HCT116 (cell line): ENCODE data around the gene EIF2A. TPM values are rescaled to one million over a fixed set of nuclear protein-coding genes. Genes with fewer than 3 reads are reported as not detected.

Source experiments
- ATAC-seq: fragments of 200-7000 bp; cut with Tn5 transposase; 2 replicates; pipeline ENCODE4 v1.9.1; 2020; ENCODE audit warnings: mild to moderate bottlenecking, moderate library complexity
- BruUV-seq: library from RNA; stranded (reverse); fragments of 400-500 nt; replicated peaks from 2 replicates; lab custom pipeline; 2021; lab: Mats Ljungman, UMichigan
- CTCF ChIA-PET: fragments of 300-600 bp; sonication (Branson Sonifier 250); formaldehyde crosslinking; loops from one replicate; lab custom pipeline; 2021; ENCODE audit warnings: antibody characterized with exemption; lab: Charles Lee
- POLR2A ChIA-PET: fragments of 300-600, 350-600 bp; sonication (Branson Sonifier 250); formaldehyde crosslinking; loops from one replicate; lab custom pipeline; 2021; ENCODE audit warnings: antibody characterized with exemption; lab: Charles Lee
- RAD21 ChIA-PET, 2 experiments: fragments of 300-600 bp; sonication (Branson Sonifier 250); formaldehyde crosslinking; loops; one replicate each; lab custom pipeline; 2023; ENCODE audit warnings: low total read pairs in 2 of 2; ENCODE audit not compliant: uncharacterized antibody in 2 of 2, unreplicated experiment in 2 of 2, low non-redundant PET in 1 of 2; lab: Charles Lee
- DNase-seq: peaks from one replicate; pipeline ENCODE4 v3.0.0-alpha.2; 2010; ENCODE audit warnings: low read depth, low spot score
- H2AFZ ChIP-seq: fragments of 200-600 bp; shearing (Covaris generic), sonication (generic); 2 replicates; pipeline ENCODE4 v1.6.1; 2017; ENCODE audit warnings: low read depth, mixed run types, mixed read lengths, antibody characterized with exemption, low read length; ENCODE audit not compliant: poor library complexity, severe bottlenecking
- H3K27ac ChIP-seq: 2 replicates; pipeline ENCODE4 v1.5.1; 2012; ENCODE audit warnings: low read depth, low read length
- H3K27me3 ChIP-seq: fragments of 200-600 bp; sonication (generic); 2 replicates; pipeline ENCODE4 v1.6.1; 2016; ENCODE audit warnings: mixed run types, low read length, mixed read lengths; ENCODE audit not compliant: insufficient read depth
- H3K36me3 ChIP-seq, 2 experiments: fragments of 200-500 bp in 1 of 2; fragments of 200-600 bp in 1 of 2; sonication (Bioruptor generic) in 1 of 2; sonication (generic) in 1 of 2; 2 replicates each; pipeline versions ENCODE4 v1.5.1 to v1.6.1; 2014 to 2016; ENCODE audit warnings: low read length in 2 of 2, inconsistent platforms in 1 of 2, mixed read lengths in 1 of 2, mixed run types in 1 of 2; ENCODE audit not compliant: insufficient read depth in 2 of 2, control insufficient read depth in 1 of 2
- H3K4me1 ChIP-seq, 2 experiments: fragments of 200-600 bp in 1 of 2; sonication (generic) in 1 of 2; 2 replicates each; pipeline versions ENCODE4 v1.5.1 to v1.6.1; 2012 to 2017; ENCODE audit warnings: low read length in 2 of 2, inconsistent platforms in 1 of 2, mild to moderate bottlenecking in 1 of 2, mixed read lengths in 1 of 2, mixed run types in 1 of 2, moderate library complexity in 1 of 2; ENCODE audit not compliant: insufficient read depth in 2 of 2, control insufficient read depth in 1 of 2
- H3K4me2 ChIP-seq: fragments of 200-600 bp; sonication (generic); 2 replicates; pipeline ENCODE4 v1.6.1; 2017; ENCODE audit warnings: mixed run types, low read length, mixed read lengths
- H3K4me3 ChIP-seq, 2 experiments: fragments of 200-600 bp in 1 of 2; sonication (generic) in 1 of 2; replicated peaks in 1 of 2; 2 replicates each; pipeline ENCODE4 v1.5.1; 2011 to 2016; ENCODE audit warnings: low read length in 2 of 2, control low read depth in 1 of 2, low read depth in 1 of 2, mild to moderate bottlenecking in 1 of 2, mixed read lengths in 1 of 2, mixed run types in 1 of 2
- H3K79me2 ChIP-seq: fragments of 200-600 bp; sonication (generic); 2 replicates; pipeline ENCODE4 v1.6.1; 2017; ENCODE audit warnings: mild to moderate bottlenecking, mixed run types, low read length, moderate library complexity, mixed read lengths; ENCODE audit not compliant: insufficient read depth
- H3K9ac ChIP-seq: fragments of 200-600 bp; sonication (generic); 2 replicates; pipeline ENCODE4 v1.6.1; 2016; ENCODE audit warnings: low read length, mixed read lengths
- H3K9me2 ChIP-seq: fragments of 200-600 bp; sonication (generic), shearing (Covaris generic); 2 replicates; pipeline ENCODE4 v1.6.1; 2017; ENCODE audit warnings: mixed run types, mild to moderate bottlenecking, moderate library complexity; ENCODE audit not compliant: insufficient read depth
- H3K9me3 ChIP-seq, 2 experiments: fragments of 200-500 bp in 1 of 2; fragments of 200-600 bp in 1 of 2; sonication (Bioruptor generic) in 1 of 2; sonication (generic) in 1 of 2; 2 replicates each; pipeline ENCODE4 v1.6.1; 2014 to 2017; ENCODE audit warnings: low read length in 2 of 2, mixed read lengths in 2 of 2, inconsistent platforms in 1 of 2, low read depth in 1 of 2, mild to moderate bottlenecking in 1 of 2, mixed run types in 1 of 2, moderate library complexity in 1 of 2; ENCODE audit not compliant: control insufficient read depth in 1 of 2, insufficient read depth in 1 of 2
- H4K20me1 ChIP-seq: fragments of 200-600 bp; sonication (generic), shearing (Covaris generic); 2 replicates; pipeline ENCODE4 v1.6.1; 2017; ENCODE audit warnings: mixed run types, mild to moderate bottlenecking, moderate library complexity; ENCODE audit not compliant: insufficient read depth
- CEBPB ChIP-seq: IDR thresholded peaks from 2 replicates; pipeline ENCODE4 v1.6.1; 2012; ENCODE audit warnings: low read depth
- CTCF ChIP-seq, 3 experiments: fragments of 200-600 bp in 1 of 3; sonication (generic) in 1 of 3; IDR thresholded peaks in 2 of 3; conservative IDR thresholded peaks in 1 of 3; 2 replicates each; pipeline ENCODE4 v1.5.1; 2012 to 2017; ENCODE audit warnings: low read depth in 2 of 3, low read length in 2 of 3, antibody characterized with exemption in 1 of 3, borderline replicate concordance in 1 of 3, control low read depth in 1 of 3, mild to moderate bottlenecking in 1 of 3, mixed read lengths in 1 of 3, mixed run types in 1 of 3, moderate library complexity in 1 of 3; ENCODE audit not compliant: insufficient read depth in 1 of 3
- EZH2 ChIP-seq: fragments of 200-600 bp; sonication (generic); IDR thresholded peaks from 2 replicates; pipeline ENCODE4 v1.6.1; 2017; ENCODE audit warnings: antibody characterized with exemption, mixed run types
- EZH2phosphoT487 ChIP-seq: fragments of 200-600 bp; IDR thresholded peaks from 2 replicates; pipeline ENCODE4 v1.6.1; 2018; ENCODE audit warnings: antibody characterized with exemption, borderline replicate concordance
- POLR2A ChIP-seq: IDR thresholded peaks from 2 replicates; pipeline ENCODE4 v1.7.0; 2011; ENCODE audit warnings: borderline replicate concordance; ENCODE audit not compliant: insufficient read depth, insufficient read length; ENCODE audit errors: extremely low read depth
- RAD21 ChIP-seq: IDR thresholded peaks from 2 replicates; pipeline ENCODE4 v1.6.1; 2012; ENCODE audit warnings: low read depth, mild to moderate bottlenecking
- SIN3A ChIP-seq: IDR thresholded peaks from 2 replicates; pipeline ENCODE4 v1.6.1; 2012; ENCODE audit warnings: low read depth
- SRF ChIP-seq: IDR thresholded peaks from 2 replicates; pipeline ENCODE4 v1.6.1; 2012; ENCODE audit warnings: low read depth
- ZNF274 ChIP-seq: fragments of 200-500 bp; sonication (Bioruptor generic); IDR thresholded peaks from 2 replicates; pipeline ENCODE4 v1.6.1; 2014; ENCODE audit warnings: mild to moderate bottlenecking, low read depth, low read length, inconsistent platforms
- intact Hi-C: fragments of 100-400 bp; cut with micrococcal nuclease; formaldehyde crosslinking; loops from 2 replicates; pipeline ENCODE4 v1.10.0; 2022
- total RNA-seq: library from RNA; stranded (reverse); gene quantifications from one replicate; pipeline ENCODE4 v1.2.1, GENCODE V29; 2021; ENCODE audit not compliant: unreplicated experiment
- TF ChIP-seq, protein P1 (sequence below): IDR thresholded peaks from 2 replicates; pipeline ENCODE4 v1.6.1; 2012
- TF ChIP-seq, protein P2 (sequence below): IDR thresholded peaks from 2 replicates; pipeline ENCODE4 v1.6.1; 2012

The EIF2A gene
- total RNA-seq, 1 experiment from 2014 or later, result 126 TPM

GRCh38 chr3:150538324-150539208 lies 8.0 kb upstream of the EIF2A start (continued):
- TF ChIP-seq CTCF (IDR thresholded peaks at IDR 0.05 in 2 of 3, conservative IDR thresholded peaks at IDR 0.05 in 1 of 3; ENCODE audit: borderline replicate concordance in 1 of 3, insufficient read depth in 1 of 3, low read depth in 2 of 3, low read length in 2 of 3), result no peak
- TF ChIP-seq POLR2A, result no peak
- TF ChIP-seq CEBPB, result no peak
- TF ChIP-seq, protein P1, sequence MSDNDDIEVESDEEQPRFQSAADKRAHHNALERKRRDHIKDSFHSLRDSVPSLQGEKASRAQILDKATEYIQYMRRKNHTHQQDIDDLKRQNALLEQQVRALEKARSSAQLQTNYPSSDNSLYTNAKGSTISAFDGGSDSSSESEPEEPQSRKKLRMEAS, result no peak
- TF ChIP-seq EZH2, result no peak
- TF ChIP-seq, protein P2, sequence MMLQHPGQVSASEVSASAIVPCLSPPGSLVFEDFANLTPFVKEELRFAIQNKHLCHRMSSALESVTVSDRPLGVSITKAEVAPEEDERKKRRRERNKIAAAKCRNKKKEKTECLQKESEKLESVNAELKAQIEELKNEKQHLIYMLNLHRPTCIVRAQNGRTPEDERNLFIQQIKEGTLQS, result no peak
- TF ChIP-seq RAD21, result no peak
- TF ChIP-seq ZNF274, result no peak
- no peak for TF ChIP-seq SIN3A
- no peak for TF ChIP-seq EZH2phosphoT487
- TF ChIP-seq, all 23 proteins: peak for 0

DNA sequence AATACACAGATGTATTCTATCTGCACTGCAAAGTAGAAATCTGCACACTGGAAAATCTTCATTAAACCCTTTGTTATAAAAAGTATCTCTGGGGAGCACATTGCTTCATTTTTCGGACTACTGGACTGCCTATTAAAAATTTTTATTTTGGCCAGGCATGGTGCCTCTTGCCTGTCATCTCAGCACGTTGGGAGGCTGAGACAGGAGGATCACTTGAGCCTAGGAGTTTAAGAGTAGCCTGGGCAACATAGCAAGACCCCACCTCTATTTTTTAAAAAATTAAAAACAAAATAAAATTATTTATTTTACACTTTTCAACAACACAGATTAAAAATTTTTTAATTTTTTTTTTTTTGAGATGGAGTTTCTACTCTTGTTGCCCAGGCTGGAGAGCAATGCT lies 6.3 kb upstream of the EIF2A start:
- intact Hi-C loops, result no loop called here
- Histone ChIP-seq H2AFZ (no peak overlapping the region), H4K20me1 (no peaks in the 10 kb centered on the region), H3K9me3 (no peaks in the 10 kb centered on the region), H3K4me1 (peaks cover 2 to 8% of the 10 kb centered on the region in 2 experiments; a peak in 2 of 4 replicates), H3K9ac (no peak overlapping the region), H3K27me3 (no peaks in the 10 kb centered on the region), H3K4me2 (no peak overlapping the region), H3K79me2 (peaks cover 39% of the 10 kb centered on the region), H3K4me3 (no peak overlapping the region), H3K9me2 (no peaks in the 10 kb centered on the region), H3K36me3 (peaks cover 10 to 25% of the 10 kb centered on the region in 2 experiments; a peak in 2 of 4 replicates), H3K27ac (no peak overlapping the region)
- DNase-seq (no peak), ATAC-seq (no peak)
- BruUV-seq, result no TSS peak
- CTCF ChIA-PET, result no interaction called here
- POLR2A ChIA-PET, result no interaction called here
- RAD21 ChIA-PET, result no interaction called here
- TF ChIP-seq CEBPB (no peak), POLR2A (no peak), SRF (no peak)
- TF ChIP-seq, protein P2, result no peak
